VCaP (cell line): Measurements from ENCODE around the gene ZDHHC12.
"Not testable (repeated sequence)": the region's sequence is repeated elsewhere in the genome, so short reads cannot be mapped to it uniquely, and the experiment has no call there.

ENCODE experiments used
- H3K27ac ChIP-seq: fragments of 450-650 bp; 2 replicates; pipeline ENCODE4 v1.5.1; 2017
- CTCF ChIP-seq: fragments of 450-650 bp; conservative IDR thresholded peaks from 2 replicates; pipeline ENCODE4 v1.5.1; 2017; ENCODE audit warnings: mild to moderate bottlenecking, moderate library complexity

ZDHHC12 gene

DNA sequence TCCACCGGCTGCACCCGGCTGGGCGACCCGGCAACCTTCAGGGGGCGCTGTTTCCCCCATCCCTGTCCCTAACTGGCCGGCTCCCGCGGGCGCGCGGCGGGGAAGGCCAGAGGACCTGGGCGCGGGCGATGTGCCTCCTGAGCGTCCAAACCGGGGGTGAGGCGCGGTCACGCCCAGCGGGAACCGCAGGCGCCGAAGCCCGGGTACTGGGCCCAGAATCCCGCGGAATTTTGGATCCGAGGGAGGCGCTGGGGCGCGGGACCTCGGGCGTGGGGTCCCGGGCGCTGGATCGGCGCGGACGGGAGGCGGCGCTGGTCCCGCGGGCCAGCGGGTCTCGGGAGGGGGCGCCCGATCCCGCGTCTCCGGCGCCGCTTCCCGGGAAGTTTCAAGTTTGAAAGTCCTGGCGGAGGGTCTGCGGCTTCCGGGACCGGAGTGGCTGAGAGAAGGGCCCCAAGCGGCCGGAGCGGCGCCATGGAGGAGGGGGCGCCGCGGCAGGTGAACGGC, 21.4 kb downstream of the ZDHHC12 start, which contains the start of gene PKN3:
Gene PKN3, plus strand, starts transcription at position 59 of the 504 bp plus-strand sequence. Its CDS starts 413 bp downstream, at position 472.
- TF ChIP-seq CTCF, result peak; percentile 98
- peak within 1 kb of the TSS; percentile 59; the same call in 1 of the 2 replicates for H3K27ac ChIP-seq

GRCh38 chr9:128701227-128701854, 22.6 kb downstream of the ZDHHC12 start:
- H3K27ac ChIP-seq, result no peak overlapping the region
- no peak for TF ChIP-seq CTCF

DNA sequence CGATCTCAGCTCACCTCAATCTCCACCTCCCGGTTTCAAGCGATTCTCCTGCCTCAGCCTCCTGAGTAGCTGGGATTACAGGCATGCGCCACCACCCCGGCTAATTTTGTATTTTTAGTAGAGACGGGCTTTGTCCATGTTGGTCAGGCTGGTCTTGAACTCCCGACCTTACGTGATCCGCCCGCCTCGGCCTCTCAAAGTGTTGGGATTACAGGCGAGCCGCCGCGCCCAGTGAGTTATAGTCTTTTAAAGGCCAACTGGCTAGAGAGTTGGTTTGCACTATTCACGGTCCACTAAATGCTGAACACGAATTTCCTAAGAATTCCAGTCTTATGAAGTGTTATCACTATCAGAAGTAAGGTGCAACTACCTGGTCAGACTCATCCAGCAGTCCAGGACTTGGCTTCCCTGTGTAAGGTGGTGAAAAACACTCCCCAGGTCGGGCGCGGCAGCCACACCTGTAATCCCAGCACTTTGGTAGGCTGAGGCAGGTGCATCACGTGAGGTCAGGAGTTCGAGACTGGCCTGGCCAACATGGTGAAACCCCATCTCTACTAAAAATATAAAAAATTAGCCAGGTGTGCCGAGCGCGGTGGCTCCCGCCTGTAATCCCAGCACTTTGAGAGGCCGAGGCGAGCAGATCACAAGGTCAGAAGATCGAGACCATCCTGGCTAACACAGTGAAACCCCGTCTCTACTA, 24.7 kb downstream of the ZDHHC12 start:
- not testable (repeated sequence) for H3K27ac ChIP-seq

DNA sequence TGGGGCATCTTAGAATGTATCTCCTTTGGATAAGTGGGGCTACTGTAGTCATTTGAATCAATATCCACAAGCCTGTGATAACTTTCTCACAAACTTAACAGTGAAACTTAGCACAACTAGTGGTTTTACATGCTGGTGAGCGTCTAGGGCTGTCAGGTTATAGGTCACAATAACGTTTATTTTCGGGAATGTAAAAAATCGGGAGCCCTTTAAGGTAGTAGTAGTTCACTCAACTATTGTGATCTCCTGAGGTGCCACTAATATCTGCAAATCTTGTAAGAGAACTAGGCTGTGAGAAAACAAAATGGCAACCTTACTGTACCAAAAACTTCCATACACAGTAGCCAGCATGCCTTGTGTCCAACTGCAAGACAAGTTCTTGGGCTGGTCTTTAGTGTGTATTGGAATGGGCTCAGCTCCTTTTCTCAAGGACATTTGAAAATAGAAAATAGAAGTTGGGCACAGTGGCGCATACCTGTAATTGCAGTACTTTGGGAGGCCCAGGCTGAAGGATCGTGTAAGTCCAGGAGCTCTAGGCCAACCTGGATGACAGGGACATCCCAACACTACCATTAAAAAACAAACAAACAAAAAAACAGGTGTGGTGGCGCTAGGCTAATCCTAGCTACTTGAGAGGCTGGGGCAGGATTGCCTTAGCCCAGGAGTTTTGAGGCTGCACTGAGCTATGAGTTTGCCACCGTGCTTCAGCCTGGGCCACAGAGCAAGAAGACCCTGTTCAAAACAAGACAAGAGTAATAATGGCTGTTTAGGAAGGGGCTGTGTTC, 26.8 kb downstream of the ZDHHC12 start:
- H3K27ac ChIP-seq, result no peak overlapping the region
- TF ChIP-seq CTCF, result no peak

- no peak overlapping the region for H3K27ac ChIP-seq
- TF ChIP-seq CTCF, result no peak
Observed at GRCh38 chr9:128694344-128694743, 29.6 kb downstream of the ZDHHC12 start.

GRCh38 chr9:128693738-128694137, 30.2 kb downstream of the ZDHHC12 start:
- H3K27ac ChIP-seq, result not testable (repeated sequence)

- TF ChIP-seq CTCF, result no peak
- peak overlapping the region; percentile 97 for H3K27ac ChIP-seq
Observed at GRCh38 chr9:128690684-128691034, 33.3 kb downstream of the ZDHHC12 start.

- peak overlapping the region; percentile 97 for H3K27ac ChIP-seq
- TF ChIP-seq CTCF, result no peak
Observed at GRCh38 chr9:128689820-128690683, 33.9 kb downstream of the ZDHHC12 start.
